Spleen (tissue), 11 donors: ENCODE data around the gene PAFAH2. TPM values are rescaled to one million over a fixed set of nuclear protein-coding genes. Genes with fewer than 3 reads are reported as not detected.
A peak's percentile ranks its signal among the peaks of the same experiment; 100 is the strongest.

Source experiments
- DNase-seq: peaks from one replicate; pipeline ENCODE4 v3.0.0-alpha.2; 2020
- H3K27ac ChIP-seq, 8 donors: fragments of 200-600 bp; sonication (generic) in 7 of 8; 1 replicate in 4 of 8; 2 replicates in 4 of 8; pipeline versions ENCODE4 v1.5.0 to v1.8.0; 2016 to 2021; ENCODE audit warnings: inconsistent platforms in 4 of 8, mild to moderate bottlenecking in 4 of 8, moderate library complexity in 1 of 8
- H3K27me3 ChIP-seq, 7 donors: fragments of 200-600 bp; sonication (generic) in 6 of 7; replicated peaks in 1 of 7; 1 replicate in 4 of 7; 2 replicates in 3 of 7; pipeline versions ENCODE4 v1.5.0 to v1.8.0; 2016 to 2021; ENCODE audit warnings: inconsistent platforms in 3 of 7, mild to moderate bottlenecking in 1 of 7
- H3K36me3 ChIP-seq, 6 donors: fragments of 200-600 bp; sonication (generic) in 5 of 6; 1 replicate in 4 of 6; 2 replicates in 2 of 6; pipeline versions ENCODE4 v1.5.0 to v1.8.0; 2016 to 2021; ENCODE audit warnings: inconsistent platforms in 2 of 6
- H3K4me1 ChIP-seq, 6 donors: fragments of 200-600 bp; sonication (generic) in 5 of 6; 1 replicate in 3 of 6; 2 replicates in 3 of 6; pipeline versions ENCODE4 v1.5.0 to v1.8.0; 2016 to 2021; ENCODE audit warnings: inconsistent platforms in 3 of 6
- H3K4me3 ChIP-seq, 8 donors: fragments of 200-600 bp; sonication (generic) in 7 of 8; 1 replicate in 4 of 8; 2 replicates in 4 of 8; pipeline versions ENCODE4 v1.5.0 to v1.8.0; 2016 to 2021; ENCODE audit warnings: inconsistent platforms in 4 of 8, mild to moderate bottlenecking in 4 of 8, moderate library complexity in 2 of 8
- H3K9me3 ChIP-seq, 8 donors: fragments of 200-600 bp; sonication (generic) in 7 of 8; 1 replicate in 4 of 8; 2 replicates in 4 of 8; pipeline versions ENCODE4 v1.5.0 to v1.8.0; 2016 to 2021; ENCODE audit warnings: inconsistent platforms in 4 of 8
- CTCF ChIP-seq, 11 experiments: fragments of 200-600 bp in 7 of 11; fragments of 450-650 bp in 4 of 11; sonication (generic) in 4 of 11; IDR thresholded peaks in 8 of 11; conservative IDR thresholded peaks in 3 of 11; 1 replicate in 7 of 11; 2 replicates in 4 of 11; pipeline versions ENCODE4 v1.4.0 to v1.8.0; 2016 to 2021; ENCODE audit warnings: antibody characterized with exemption in 11 of 11, inconsistent platforms in 4 of 11, mild to moderate bottlenecking in 1 of 11
- POLR2A ChIP-seq, 3 donors: fragments of 450-650 bp; IDR thresholded peaks; one replicate each; pipeline ENCODE4 v1.5.1; 2017; ENCODE audit warnings: antibody characterized with exemption in 3 of 3, mild to moderate bottlenecking in 1 of 3
- POLR2AphosphoS5 ChIP-seq, 3 donors: sonication (generic); formaldehyde crosslinking; IDR thresholded peaks; one replicate each; pipeline ENCODE4 v1.5.1; 2017; ENCODE audit warnings: antibody characterized with exemption in 3 of 3
- WGBS, 5 donors: extraction: QIAGEN DNeasy Blood & Tissue Kit in 3 of 5; methylation state at CpG; one replicate each; pipeline versions ENCODE4 v1.1.5 to v1.1.7; 2013 to 2018; 5-methylcytosine and 5-hydroxymethylcytosine counted together
- intact Hi-C: fragments of 100-400 bp; cut with DNase I; formaldehyde crosslinking; loops from one replicate; pipeline ENCODE4 v1.15.0; 2023; ENCODE audit warnings: low total_unique reads
- polyA plus RNA-seq, 3 donors: library from polyadenylated mRNA; stranded (reverse); fragments of 200-250 nt; gene quantifications; one replicate each; pipeline ENCODE4 v1.2.1, GENCODE V29; 2013
- total RNA-seq, 7 donors: library from RNA; depleted of rRNA in 3 of 7; stranded (reverse); fragments of >200 nt in 3 of 7; fragmentation: NEBNext Ultra II Directional in 4 of 7; extraction: Animal tissue kit (Norgen Biotek cat#: 25700) in 4 of 7; gene quantifications; one replicate each; pipeline versions ENCODE4 v1.1.0 to v1.2.1, GENCODE V29; 2016 to 2021
- donor health status: healthy with polysubstance abuse.
- donor health status: DM: no; HTN: no; CAD: no; lungs with moderate emphysema.
- donor health status: DM: no; HTN: no; CAD: no.
- donor health status: Bipolar disorder and iron deficiency.
- donor health status: healthy.
- donor health status: DM: no; HTN: no; CAD: no.
- donor health status: DM: yes; HTN: yes; CAD: no.

Gene PAFAH2
- total and polyA plus RNA-seq, 10 donors: 3.9 to 19.7 (median 13.6) TPM

DNA sequence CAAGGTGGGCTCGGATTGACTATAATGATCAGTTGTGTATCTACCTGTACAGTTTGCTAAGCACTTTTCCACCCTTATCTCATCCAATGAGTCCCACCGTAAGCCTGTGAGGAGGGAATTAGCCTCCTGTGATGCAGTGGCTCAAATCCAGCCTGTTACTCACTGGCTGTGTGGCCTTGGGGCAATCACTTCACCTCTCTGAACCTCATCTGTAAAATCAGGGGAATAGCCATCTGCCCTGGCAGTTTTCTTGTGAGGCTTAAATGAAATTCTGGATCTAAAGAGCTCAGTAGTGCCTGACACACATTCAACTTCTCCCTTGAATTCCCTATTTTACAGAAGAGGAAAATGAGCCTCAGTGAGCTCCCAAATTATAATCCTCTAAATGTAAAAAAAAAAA is 16.3 kb upstream of the PAFAH2 start:
- no peaks in the 10 kb centered on the region for H3K36me3 ChIP-seq
- WGBS, 5 donors: 76 to 96% (median 95%) methylated on average over 2 of the region's 2 CpGs
- peaks cover 4 to 50% (median 34%) of the 10 kb centered on the region in 6 donors for H3K4me1 ChIP-seq
- intact Hi-C loops: no loop called here
- TF ChIP-seq POLR2AphosphoS5 (IDR thresholded peaks at IDR 0.05) (no peak), POLR2A (IDR thresholded peaks at IDR 0.05) (no peak), CTCF (IDR thresholded peaks at IDR 0.05 in 8 of 11, conservative IDR thresholded peaks at IDR 0.05 in 3 of 11) (no peak)
- DNase-seq: no peak
- H3K4me3 ChIP-seq: no peak overlapping the region
- H3K27me3 ChIP-seq: no peaks in the 10 kb centered on the region
- H3K27ac ChIP-seq: peak overlapping the region in 3 of 8 donors; percentile 4 to 68 (median 9)
- no peaks in the 10 kb centered on the region for H3K9me3 ChIP-seq

DNA sequence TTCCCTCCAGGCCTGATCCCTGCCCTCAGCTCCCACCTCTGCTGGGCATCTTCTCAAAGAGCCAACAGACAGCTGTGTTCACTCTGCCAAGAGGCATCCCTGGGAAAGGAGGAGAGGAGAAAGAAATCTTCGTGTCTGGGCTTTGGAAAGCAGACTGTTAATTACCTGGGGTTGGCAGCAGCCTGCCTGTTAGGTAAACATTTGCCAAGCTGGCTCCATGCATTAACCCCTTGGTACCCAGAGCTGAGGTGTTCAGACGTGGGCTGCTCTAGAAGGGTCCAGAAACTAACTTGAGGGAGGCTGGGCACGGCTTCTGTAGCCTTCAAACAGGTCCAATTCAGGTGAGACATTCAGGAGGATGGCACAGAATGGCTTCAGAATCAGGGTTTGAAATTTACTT is 15.0 kb upstream of the PAFAH2 start:
- Histone ChIP-seq H3K4me1 (peaks cover 0 to 39% (median 22%) of the 10 kb centered on the region in 6 donors), H3K27ac (no peak overlapping the region), H3K36me3 (no peaks in the 10 kb centered on the region), H3K9me3 (no peaks in the 10 kb centered on the region), H3K4me3 (no peak overlapping the region), H3K27me3 (no peaks in the 10 kb centered on the region)
- peak; percentile 19 for DNase-seq
- TF ChIP-seq CTCF (IDR thresholded peaks at IDR 0.05 in 8 of 11, conservative IDR thresholded peaks at IDR 0.05 in 3 of 11) (no peak), POLR2AphosphoS5 (IDR thresholded peaks at IDR 0.05) (no peak), POLR2A (IDR thresholded peaks at IDR 0.05) (no peak)
- intact Hi-C loops: no loop called here
- 75 to 83% (median 80%) methylated on average over 3 of the region's 3 CpGs for whole genome bisulfite sequencing, 5 donors

GRCh38 chr1:26010825-26011224 is 13.0 kb upstream of the PAFAH2 start:
- Histone ChIP-seq H3K4me3 (no peak overlapping the region), H3K27me3 (no peaks in the 10 kb centered on the region), H3K4me1 (peaks cover 0 to 19% (median 4%) of the 10 kb centered on the region in 6 donors), H3K9me3 (no peaks in the 10 kb centered on the region), H3K36me3 (no peaks in the 10 kb centered on the region), H3K27ac (no peak overlapping the region)
- intact Hi-C loops: no loop called here
- no peak for TF ChIP-seq POLR2AphosphoS5 (IDR thresholded peaks at IDR 0.05)
- no peak for TF ChIP-seq POLR2A (IDR thresholded peaks at IDR 0.05)
- no peak for TF ChIP-seq CTCF (IDR thresholded peaks at IDR 0.05 in 8 of 11, conservative IDR thresholded peaks at IDR 0.05 in 3 of 11)
- peak; percentile 21 for DNase-seq
- WGBS, 5 donors: 68 to 88% (median 79%) methylated on average over 3 of the region's 3 CpGs

GRCh38 chr1:26009796-26010447 is 12.1 kb upstream of the PAFAH2 start:
- intact Hi-C loops: no loop called here
- Histone ChIP-seq H3K4me1 (peaks cover 0 to 10% (median under 1%) of the 10 kb centered on the region in 6 donors), H3K36me3 (no peaks in the 10 kb centered on the region), H3K27ac (no peak overlapping the region), H3K27me3 (no peaks in the 10 kb centered on the region), H3K9me3 (no peaks in the 10 kb centered on the region), H3K4me3 (no peak overlapping the region)
- peak; percentile 31 for DNase-seq
- 69 to 76% (median 72%) methylated on average over 6 of the region's 6 CpGs for WGBS, 5 donors
- TF ChIP-seq CTCF (IDR thresholded peaks at IDR 0.05 in 8 of 11, conservative IDR thresholded peaks at IDR 0.05 in 3 of 11) (peak in 1 of 11 experiments; percentile 7), POLR2AphosphoS5 (IDR thresholded peaks at IDR 0.05) (no peak)
